ENCODE data around the gene ENO3. TPM values are rescaled to one million over a fixed set of nuclear protein-coding genes. Genes with fewer than 3 reads are reported as not detected.

ENO3 gene
- total RNA-seq, 2 experiments from 2014 or later: 14.6 to 79.4 TPM

- peak overlapping the region; percentile 97 for H3K4me2 ChIP-seq (ENCODE audit: low read length)
- peak overlapping the region; percentile 53; the same call in 1 of the 2 replicates for H2AFZ ChIP-seq (ENCODE audit: low read length)
- H3K27ac ChIP-seq (ENCODE audit: low read depth, low read length, poor library complexity, severe bottlenecking): peak overlapping the region; percentile 90
- intact Hi-C loops (cut with micrococcal nuclease; ENCODE audit: unreplicated experiment): no loop called here
- peaks cover 50% of the 10 kb centered on the region for H3K79me2 ChIP-seq (ENCODE audit: insufficient read depth, low read depth, low read length)
- H3K4me3 ChIP-seq (ENCODE audit: low read depth, low read length, poor library complexity, severe bottlenecking): peak overlapping the region; percentile 95
- no peak for TF ChIP-seq CTCF (conservative IDR thresholded peaks at IDR 0.05; ENCODE audit: low read length)
- no peak for TF ChIP-seq EZH2phosphoT487 (IDR thresholded peaks at IDR 0.05; ENCODE audit: borderline replicate concordance, low read depth, low read length)
- ChIA-PET POLR2A (interaction anchor here (0.8 to 2.4 kb wide), 5 partner anchors 10 to 113 kb away, joined by 3 to 20 read pairs (median 5); partner anchors contain the start of genes ENO3 and SPAG7), CTCF (ENCODE audit: unreplicated experiment) (no interaction called here)
- peaks cover 66% of the 10 kb centered on the region for H3K36me3 ChIP-seq (ENCODE audit: insufficient read depth, low read length)
- no TSS peak for BruUV-seq (replicated peaks)
- no peaks in the 10 kb centered on the region for H4K20me1 ChIP-seq (ENCODE audit: insufficient read depth, low read length)
- H3K4me1 ChIP-seq (ENCODE audit: insufficient read depth, low read length, poor library complexity, severe bottlenecking): peaks cover 42% of the 10 kb centered on the region
- H3K9me2 ChIP-seq (ENCODE audit: insufficient read depth, low read length): no peaks in the 10 kb centered on the region
- DNase-seq (ENCODE audit: low spot score): peak; percentile 56
- H3K9me3 ChIP-seq (ENCODE audit: low read length): no peaks in the 10 kb centered on the region
Observed at GRCh38 chr17:4938688-4939545, 12.0 kb upstream of the ENO3 start.

- ChIA-PET POLR2A (interaction anchor here (0.7 to 2.4 kb wide), 7 partner anchors 10 to 273 kb away, joined by 3 to 20 read pairs (median 5); partner anchors contain the start of genes ENO3 and SPAG7), CTCF (ENCODE audit: unreplicated experiment) (no interaction called here)
- no TSS peak for BruUV-seq (replicated peaks)
- Histone ChIP-seq H2AFZ (ENCODE audit: low read length) (peak overlapping the region; percentile 53), H3K4me2 (ENCODE audit: low read length) (peak overlapping the region; percentile 97), H4K20me1 (ENCODE audit: insufficient read depth, low read length) (no peaks in the 10 kb centered on the region), H3K9me2 (ENCODE audit: insufficient read depth, low read length) (no peaks in the 10 kb centered on the region), H3K4me3 (ENCODE audit: low read depth, low read length, poor library complexity, severe bottlenecking) (peak overlapping the region; percentile 95), H3K9me3 (ENCODE audit: low read length) (no peaks in the 10 kb centered on the region), H3K36me3 (ENCODE audit: insufficient read depth, low read length) (peaks cover 72% of the 10 kb centered on the region), H3K79me2 (ENCODE audit: insufficient read depth, low read depth, low read length) (peaks cover 54% of the 10 kb centered on the region), H3K4me1 (ENCODE audit: insufficient read depth, low read length, poor library complexity, severe bottlenecking) (peaks cover 44% of the 10 kb centered on the region), H3K27ac (ENCODE audit: low read depth, low read length, poor library complexity, severe bottlenecking) (peak overlapping the region; percentile 90)
- intact Hi-C loops (cut with micrococcal nuclease; ENCODE audit: unreplicated experiment): no loop called here
- no peak for TF ChIP-seq CTCF (conservative IDR thresholded peaks at IDR 0.05; ENCODE audit: low read length)
- TF ChIP-seq EZH2phosphoT487 (IDR thresholded peaks at IDR 0.05; ENCODE audit: borderline replicate concordance, low read depth, low read length): no peak
- DNase-seq (ENCODE audit: low spot score): no peak
Observed at GRCh38 chr17:4939546-4939795, 11.4 kb upstream of the ENO3 start.

All from OCI-LY7 (cell line).